C4-2B (cell line): ENCODE results near the gene TAGLN.

Source experiments
- ZFX ChIP-seq: fragments of 450-650 bp; IDR thresholded peaks from 2 replicates; pipeline ENCODE4 v1.6.1; 2017
- TF ChIP-seq, protein P1 (sequence below): fragments of 450-650 bp; conservative IDR thresholded peaks from 2 replicates; pipeline ENCODE4 v1.5.1; 2017; ENCODE audit warnings: mild to moderate bottlenecking

DNA sequence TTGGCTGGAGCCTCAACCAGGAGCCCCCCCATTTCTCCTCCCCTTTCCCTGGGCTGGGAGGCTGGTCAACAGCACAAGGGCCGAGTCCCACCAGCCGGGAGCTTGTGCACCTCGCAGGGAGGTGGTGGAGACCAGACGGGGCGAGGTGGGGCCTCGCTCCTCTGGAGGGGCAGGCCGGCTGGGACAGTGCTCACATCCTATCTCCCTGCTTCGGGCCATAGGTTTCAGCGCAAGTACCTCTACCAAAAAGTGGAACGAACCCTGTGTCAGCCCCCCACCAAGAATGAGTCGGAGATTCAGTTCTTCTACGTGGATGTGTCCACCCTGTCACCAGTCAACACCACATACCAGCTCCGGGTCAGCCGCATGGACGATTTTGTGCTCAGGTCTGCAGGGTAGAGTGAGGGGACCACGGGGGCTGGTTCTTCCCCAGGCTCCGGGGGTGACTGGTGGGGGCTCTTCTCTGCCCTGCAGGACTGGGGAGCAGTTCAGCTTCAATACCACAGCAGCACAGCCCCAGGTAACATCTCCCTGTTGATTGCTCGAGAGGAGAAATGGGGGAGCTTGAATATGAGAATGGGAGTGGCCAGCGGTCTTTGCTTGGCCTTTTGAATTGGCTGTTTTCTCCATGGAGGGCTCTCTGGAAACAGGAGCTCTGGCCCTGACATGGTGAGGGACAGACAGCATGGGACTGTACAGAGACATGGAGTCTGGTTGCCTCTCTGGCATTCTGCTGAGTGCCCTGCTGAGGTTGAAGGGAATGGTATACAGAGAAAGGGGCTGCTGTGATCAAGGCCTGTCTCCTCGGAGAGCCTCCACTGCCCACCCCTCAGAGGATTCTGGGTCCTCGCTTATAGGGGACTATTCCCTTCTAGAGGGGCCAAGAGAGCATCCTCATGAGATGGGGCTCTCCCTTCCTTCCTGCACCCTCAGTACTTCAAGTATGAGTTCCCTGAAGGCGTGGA is 17.3 kb upstream of the TAGLN start:
- TF ChIP-seq, protein P1, sequence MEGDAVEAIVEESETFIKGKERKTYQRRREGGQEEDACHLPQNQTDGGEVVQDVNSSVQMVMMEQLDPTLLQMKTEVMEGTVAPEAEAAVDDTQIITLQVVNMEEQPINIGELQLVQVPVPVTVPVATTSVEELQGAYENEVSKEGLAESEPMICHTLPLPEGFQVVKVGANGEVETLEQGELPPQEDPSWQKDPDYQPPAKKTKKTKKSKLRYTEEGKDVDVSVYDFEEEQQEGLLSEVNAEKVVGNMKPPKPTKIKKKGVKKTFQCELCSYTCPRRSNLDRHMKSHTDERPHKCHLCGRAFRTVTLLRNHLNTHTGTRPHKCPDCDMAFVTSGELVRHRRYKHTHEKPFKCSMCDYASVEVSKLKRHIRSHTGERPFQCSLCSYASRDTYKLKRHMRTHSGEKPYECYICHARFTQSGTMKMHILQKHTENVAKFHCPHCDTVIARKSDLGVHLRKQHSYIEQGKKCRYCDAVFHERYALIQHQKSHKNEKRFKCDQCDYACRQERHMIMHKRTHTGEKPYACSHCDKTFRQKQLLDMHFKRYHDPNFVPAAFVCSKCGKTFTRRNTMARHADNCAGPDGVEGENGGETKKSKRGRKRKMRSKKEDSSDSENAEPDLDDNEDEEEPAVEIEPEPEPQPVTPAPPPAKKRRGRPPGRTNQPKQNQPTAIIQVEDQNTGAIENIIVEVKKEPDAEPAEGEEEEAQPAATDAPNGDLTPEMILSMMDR, result no peak
- no peak for TF ChIP-seq ZFX
